CD4-positive, CD25-positive, alpha-beta regulatory T cell (primary cell): ENCODE results near the gene RACGAP1. TPM values are rescaled to one million over a fixed set of nuclear protein-coding genes. Genes with fewer than 3 reads are reported as not detected.

Experiments
- ATAC-seq, 2 donors: fragments of 150-1000 bp; cut with Tn5 transposase; one replicate each; pipeline ENCODE4 v1.10.0; 2021; ENCODE audit warnings: low read depth in 2 of 2, moderate number of reproducible peaks in 2 of 2, moderate library complexity in 1 of 2
- DNase-seq, 3 donors: peaks; one replicate each; pipeline versions ENCODE4 v3.0.0 to v3.0.0-alpha.2; 2012 to 2022; ENCODE audit warnings: mixed read lengths in 1 of 3
- H3K27ac ChIP-seq: one replicate; pipeline ENCODE4 v1.7.0; 2013; ENCODE audit warnings: mild to moderate bottlenecking, low read length; ENCODE audit not compliant: insufficient read depth, poor library complexity, severe bottlenecking
- H3K27me3 ChIP-seq: one replicate; pipeline ENCODE4 v1.7.0; 2013; ENCODE audit warnings: low read length; ENCODE audit not compliant: control insufficient read depth, insufficient read depth
- H3K36me3 ChIP-seq: one replicate; pipeline ENCODE4 v1.7.0; 2013; ENCODE audit warnings: mild to moderate bottlenecking, low read length, moderate library complexity; ENCODE audit not compliant: control insufficient read depth, insufficient read depth
- H3K4me1 ChIP-seq: 2 replicates; pipeline ENCODE4 v1.7.0; 2013; ENCODE audit warnings: mild to moderate bottlenecking, low read length; ENCODE audit not compliant: insufficient read depth, control insufficient read depth, poor library complexity, severe bottlenecking
- H3K4me3 ChIP-seq: one replicate; pipeline ENCODE4 v1.7.0; 2013; ENCODE audit warnings: low read depth, mild to moderate bottlenecking, low read length, moderate library complexity
- H3K9me3 ChIP-seq, 2 experiments: 1 replicate in 1 of 2; 2 replicates in 1 of 2; pipeline ENCODE4 v1.7.0; 2013; ENCODE audit warnings: low read length in 2 of 2, mild to moderate bottlenecking in 1 of 2, moderate library complexity in 1 of 2; ENCODE audit not compliant: control insufficient read depth in 2 of 2
- H3K27ac Mint-ChIP-seq, 3 donors: one replicate each; pipeline ENCODE4 v1.8.0; 2020 to 2022; ENCODE audit warnings: mild to moderate bottlenecking in 3 of 3, mixed read lengths in 3 of 3, moderate library complexity in 2 of 3
- H3K27me3 Mint-ChIP-seq: one replicate; pipeline ENCODE4 v1.8.0; 2022; ENCODE audit warnings: mild to moderate bottlenecking, mixed read lengths
- H3K36me3 Mint-ChIP-seq: one replicate; pipeline ENCODE4 v1.8.0; 2020; ENCODE audit warnings: mixed read lengths
- H3K4me1 Mint-ChIP-seq, 4 donors: one replicate each; pipeline ENCODE4 v1.8.0; 2020 to 2022; ENCODE audit warnings: mixed read lengths in 4 of 4, mild to moderate bottlenecking in 1 of 4
- H3K4me3 Mint-ChIP-seq, 4 donors: one replicate each; pipeline ENCODE4 v1.8.0; 2020 to 2022; ENCODE audit warnings: mild to moderate bottlenecking in 4 of 4, mixed read lengths in 4 of 4, moderate library complexity in 3 of 4
- H3K9me3 Mint-ChIP-seq, 7 donors: one replicate each; pipeline ENCODE4 v1.8.0; 2020 to 2022; ENCODE audit warnings: mixed read lengths in 7 of 7, mild to moderate bottlenecking in 3 of 7, moderate library complexity in 2 of 7
- polyA plus RNA-seq, 4 donors: library from polyadenylated mRNA; unstranded; fragments of 300-500 nt; fragmentation: Illumina TruSeq; gene quantifications; one replicate each; pipeline ENCODE4 v1.2.3, GENCODE V29; 2021
- total RNA-seq: library from RNA; stranded (reverse); gene quantifications from one replicate; pipeline ENCODE4 v1.2.3, GENCODE V29; 2022

Gene RACGAP1
- total and polyA plus RNA-seq, 5 donors from 2014 or later = 17.1 to 22.9 (median 17.4) TPM

DNA sequence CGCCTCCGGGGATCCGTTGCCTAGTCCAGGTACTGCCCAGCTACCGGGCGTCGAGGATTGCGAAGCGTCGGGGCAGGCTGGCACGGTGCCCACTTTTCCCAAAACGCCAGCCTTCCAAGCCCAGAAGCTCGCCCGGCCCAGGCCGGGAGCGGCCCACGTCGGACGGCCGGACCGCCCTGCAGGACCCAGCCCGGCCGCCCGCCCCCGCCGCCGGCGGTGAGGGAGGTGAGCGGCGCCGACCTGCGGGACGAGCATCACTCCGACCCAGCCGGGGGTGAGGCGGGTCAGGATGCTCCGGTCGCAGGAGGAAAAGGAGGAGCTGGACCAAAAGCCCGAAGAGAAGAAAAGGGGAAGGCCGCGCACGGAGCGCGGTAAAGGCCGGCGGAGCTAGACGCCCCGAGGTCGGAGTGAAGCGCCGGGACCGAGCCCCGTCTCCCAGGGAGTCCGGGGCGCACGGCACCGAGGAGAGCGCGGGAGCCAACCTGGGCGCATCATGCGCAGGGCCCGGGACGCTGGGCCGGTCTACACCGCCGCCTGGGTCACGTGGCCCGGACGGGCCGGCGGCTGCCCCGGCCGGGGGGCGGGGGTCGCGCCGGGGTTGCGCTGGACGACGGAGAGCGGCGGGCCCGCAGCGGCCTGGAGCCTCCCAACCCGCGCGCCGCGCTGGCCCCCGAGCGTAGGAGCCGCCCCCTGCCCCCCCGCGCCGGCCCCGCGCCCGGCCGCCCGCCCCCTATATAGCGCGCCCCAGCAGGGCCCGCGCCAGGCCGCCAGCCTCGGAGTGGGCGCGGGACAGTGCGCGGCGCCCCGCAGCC is 64.0 kb downstream of the RACGAP1 start, which contains the start of gene AQP5:
Gene AQP5 (plus strand): TSS at position 762 of the 812 bp plus-strand sequence. CDS start 146 bp downstream, outside the sequence.
- Mint-ChIP-seq H3K36me3 (peaks cover 6% of the 10 kb centered on the region), H3K4me3 (peak within 1 kb of the TSS in 3 of 4 donors; percentile 39 to 72 (median 70)), H3K27me3 (peaks cover 86% of the 10 kb centered on the region), H3K9me3 (peaks cover 0 to 1% (median 0%) of the 10 kb centered on the region in 7 donors), H3K27ac (peak within 1 kb of the TSS in 2 of 3 donors; percentile 38 to 56), H3K4me1 (peaks cover 2 to 18% (median 6%) of the 10 kb centered on the region in 4 donors)
- Histone ChIP-seq H3K27ac (no peak within 1 kb of the TSS), H3K36me3 (no peaks in the 10 kb centered on the region), H3K27me3 (peaks cover 27% of the 10 kb centered on the region), H3K9me3 (no peaks in the 10 kb centered on the region), H3K4me3 (no peak within 1 kb of the TSS), H3K4me1 (peaks cover 8% of the 10 kb centered on the region)
- ATAC-seq (no peak), DNase-seq (no peak)

DNA sequence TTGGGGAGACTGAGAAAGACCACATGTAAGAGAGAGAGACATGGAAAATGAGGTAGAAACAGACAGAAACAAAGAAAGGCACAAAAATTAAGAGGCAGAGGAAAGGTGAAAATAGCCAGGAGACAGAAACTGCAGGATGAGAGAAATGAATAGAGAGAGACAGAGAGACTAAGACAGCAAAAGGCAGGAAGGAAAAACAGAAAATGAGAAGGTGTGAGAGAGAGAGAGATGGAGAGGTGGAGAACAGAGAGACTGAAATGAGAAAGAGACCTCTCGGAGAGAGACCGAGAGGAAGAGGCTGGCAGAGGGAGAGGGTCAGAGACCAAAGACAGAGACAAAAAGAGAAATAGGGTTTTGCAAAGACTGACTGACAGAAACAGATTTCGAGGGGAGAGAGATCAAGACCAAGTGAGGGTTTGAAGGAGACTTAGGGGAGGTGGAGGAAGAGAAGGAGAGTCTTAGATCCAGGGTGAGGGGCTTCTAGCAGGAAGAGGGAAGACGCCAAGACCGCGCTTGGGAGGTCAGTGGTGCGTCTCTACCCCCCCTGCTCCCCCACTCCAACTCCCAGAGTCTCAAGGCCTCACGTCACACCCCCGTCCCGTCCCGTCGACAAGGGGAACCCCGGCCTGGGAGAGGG is 64.7 kb downstream of the RACGAP1 start:
- peaks cover 85% of the 10 kb centered on the region for H3K27me3 Mint-ChIP-seq
- Histone ChIP-seq H3K4me3 (no peak overlapping the region), H3K27ac (no peak overlapping the region), H3K36me3 (no peaks in the 10 kb centered on the region), H3K4me1 (peaks cover 8% of the 10 kb centered on the region), H3K9me3 (no peaks in the 10 kb centered on the region), H3K27me3 (peaks cover 27% of the 10 kb centered on the region)
- H3K36me3 Mint-ChIP-seq = peaks cover 6% of the 10 kb centered on the region
- peaks cover 0 to 18% (median 6%) of the 10 kb centered on the region in 4 donors for H3K4me1 Mint-ChIP-seq
- H3K27ac Mint-ChIP-seq = peak overlapping the region in 1 of 3 donors; percentile 56
- ATAC-seq (no peak), DNase-seq (no peak)
- H3K9me3 Mint-ChIP-seq = peaks cover 0 to 1% (median 0%) of the 10 kb centered on the region in 7 donors
- peak overlapping the region in 3 of 4 donors; percentile 39 to 72 (median 70) for H3K4me3 Mint-ChIP-seq

DNA sequence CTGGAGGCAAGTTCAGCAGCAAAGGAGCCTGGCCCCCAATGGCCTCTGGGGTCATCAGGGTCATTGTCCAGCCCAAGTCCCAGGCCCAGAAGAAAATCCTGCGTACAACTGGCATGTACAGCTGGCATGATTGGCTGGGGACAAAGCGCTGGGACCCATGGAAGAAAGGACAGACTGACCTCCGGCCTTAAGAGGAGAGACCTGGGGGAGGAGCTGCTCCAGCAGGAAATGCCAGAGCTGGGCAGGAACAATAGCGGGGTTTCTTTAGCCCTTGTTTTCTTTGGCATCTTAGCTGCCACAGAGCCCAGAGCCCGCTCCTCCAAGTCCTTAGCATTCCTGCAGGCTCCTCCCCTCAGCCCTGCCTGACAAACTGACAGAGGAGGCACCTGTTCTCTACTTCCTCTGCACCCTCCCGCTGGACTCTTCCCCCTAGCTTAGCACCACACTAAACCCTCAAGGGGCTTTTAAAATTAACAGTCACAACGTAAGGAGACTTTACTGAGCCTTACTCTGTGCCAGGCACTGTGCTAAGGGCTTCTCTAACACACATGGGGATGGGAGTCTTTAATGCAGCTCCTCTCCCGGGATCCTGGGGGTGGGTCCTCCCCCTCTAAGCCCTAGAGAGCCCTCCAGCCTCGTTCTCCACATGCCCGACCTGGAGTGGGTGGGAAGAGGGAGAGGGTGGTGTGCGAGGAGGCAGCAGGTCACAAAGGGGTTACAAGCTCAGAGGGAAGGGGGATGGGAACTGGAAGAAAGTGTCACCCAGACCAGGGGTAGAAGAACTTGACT is 65.4 kb downstream of the RACGAP1 start:
- Mint-ChIP-seq H3K4me3 (peak overlapping the region in 3 of 4 donors; percentile 35 to 72 (median 64)), H3K4me1 (peaks cover 0 to 18% (median 6%) of the 10 kb centered on the region in 4 donors), H3K9me3 (peaks cover 0 to 1% (median 0%) of the 10 kb centered on the region in 7 donors), H3K36me3 (peaks cover 6% of the 10 kb centered on the region), H3K27me3 (peaks cover 79% of the 10 kb centered on the region), H3K27ac (peak overlapping the region in 1 of 3 donors; percentile 5)
- no peak overlapping the region for H3K4me3 ChIP-seq
- H3K27ac ChIP-seq = no peak overlapping the region
- H3K27me3 ChIP-seq = peaks cover 28% of the 10 kb centered on the region
- H3K36me3 ChIP-seq = no peaks in the 10 kb centered on the region
- H3K9me3 ChIP-seq = no peaks in the 10 kb centered on the region
- DNase-seq = no peak
- ATAC-seq = no peak
- H3K4me1 ChIP-seq = peaks cover 8% of the 10 kb centered on the region

DNA sequence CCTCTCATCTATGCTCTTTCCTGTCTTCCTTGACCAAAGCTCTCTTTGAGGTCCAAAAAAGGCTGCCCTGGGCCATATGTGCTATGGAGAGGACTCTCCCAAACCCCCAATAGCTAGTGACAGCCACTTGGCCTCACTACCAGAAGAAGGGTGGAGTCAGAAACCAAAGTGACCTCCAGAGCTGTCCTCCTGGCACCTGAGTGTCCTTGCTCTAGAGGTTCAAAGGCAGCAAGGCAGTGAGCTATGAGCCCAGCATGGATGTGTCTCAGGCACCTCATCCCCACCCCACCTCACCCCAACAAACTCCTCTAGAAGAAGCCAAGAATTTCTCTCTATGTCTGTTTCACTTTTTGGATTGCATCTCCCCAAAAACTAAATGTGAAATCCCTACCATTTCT is 67.7 kb downstream of the RACGAP1 start:
- Mint-ChIP-seq H3K36me3 (peaks cover 6% of the 10 kb centered on the region), H3K27me3 (peaks cover 74% of the 10 kb centered on the region), H3K27ac (no peak overlapping the region), H3K9me3 (peaks cover 0 to 2% (median 0%) of the 10 kb centered on the region in 7 donors), H3K4me3 (no peak overlapping the region), H3K4me1 (peaks cover 0 to 17% (median 6%) of the 10 kb centered on the region in 4 donors)
- H3K27ac ChIP-seq = no peak overlapping the region
- ATAC-seq (no peak), DNase-seq (no peak)
- peaks cover 8% of the 10 kb centered on the region for H3K4me1 ChIP-seq
- no peaks in the 10 kb centered on the region for H3K9me3 ChIP-seq
- peaks cover 33% of the 10 kb centered on the region for H3K27me3 ChIP-seq
- H3K4me3 ChIP-seq = no peak overlapping the region
- no peaks in the 10 kb centered on the region for H3K36me3 ChIP-seq

DNA sequence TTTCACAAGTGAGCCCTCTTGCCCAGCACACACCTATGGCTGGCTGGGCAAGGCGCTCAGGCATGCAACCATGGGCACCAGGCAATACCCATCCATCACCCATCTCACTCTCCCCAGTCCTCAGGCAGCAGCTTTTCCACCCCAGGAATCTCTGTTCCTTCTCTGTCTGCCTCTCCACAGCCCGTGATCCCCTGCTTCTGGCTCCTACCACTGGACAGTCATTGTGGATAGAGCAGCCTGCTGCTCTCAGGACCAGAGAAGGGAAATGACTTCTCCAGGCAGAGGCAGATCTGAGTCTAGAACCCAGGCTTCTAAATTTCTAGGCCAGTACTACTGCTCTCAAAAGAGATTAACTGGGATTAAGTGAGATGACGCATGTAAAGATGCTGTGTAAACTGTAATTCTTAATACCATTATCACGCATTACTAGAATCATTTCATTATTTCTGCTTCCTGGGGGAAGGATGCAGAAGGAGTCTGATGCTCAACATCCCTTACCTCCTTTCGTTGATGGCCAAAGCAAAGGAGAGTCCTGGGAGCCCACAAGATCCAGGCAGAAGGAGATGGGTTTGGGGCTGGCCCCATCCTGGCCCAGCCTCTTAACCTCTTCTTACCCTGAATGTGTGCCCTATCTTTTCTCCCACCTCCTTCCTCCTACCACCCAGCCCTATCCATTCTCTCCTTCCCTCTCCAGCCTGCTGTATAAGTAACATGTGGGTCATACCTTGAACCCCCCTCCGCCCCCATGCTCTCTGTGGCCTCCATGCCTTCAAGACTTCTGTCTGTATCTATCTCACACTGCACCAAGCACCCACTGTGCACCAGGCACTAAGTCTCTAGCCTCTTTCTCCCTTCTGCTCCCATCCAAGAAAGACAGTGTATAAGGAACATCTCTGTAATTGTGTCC is 68.4 kb downstream of the RACGAP1 start:
- peaks cover 0 to 13% (median 6%) of the 10 kb centered on the region in 4 donors for H3K4me1 Mint-ChIP-seq
- Histone ChIP-seq H3K27me3 (peaks cover 33% of the 10 kb centered on the region), H3K36me3 (no peaks in the 10 kb centered on the region), H3K4me3 (no peak overlapping the region), H3K9me3 (no peaks in the 10 kb centered on the region), H3K27ac (no peak overlapping the region), H3K4me1 (peaks cover 8% of the 10 kb centered on the region)
- DNase-seq (no peak), ATAC-seq (no peak)
- H3K4me3 Mint-ChIP-seq = no peak overlapping the region
- H3K9me3 Mint-ChIP-seq = peaks cover 0 to 2% (median 0%) of the 10 kb centered on the region in 7 donors
- H3K36me3 Mint-ChIP-seq = peaks cover 6% of the 10 kb centered on the region
- peaks cover 68% of the 10 kb centered on the region for H3K27me3 Mint-ChIP-seq
- H3K27ac Mint-ChIP-seq = no peak overlapping the region

DNA sequence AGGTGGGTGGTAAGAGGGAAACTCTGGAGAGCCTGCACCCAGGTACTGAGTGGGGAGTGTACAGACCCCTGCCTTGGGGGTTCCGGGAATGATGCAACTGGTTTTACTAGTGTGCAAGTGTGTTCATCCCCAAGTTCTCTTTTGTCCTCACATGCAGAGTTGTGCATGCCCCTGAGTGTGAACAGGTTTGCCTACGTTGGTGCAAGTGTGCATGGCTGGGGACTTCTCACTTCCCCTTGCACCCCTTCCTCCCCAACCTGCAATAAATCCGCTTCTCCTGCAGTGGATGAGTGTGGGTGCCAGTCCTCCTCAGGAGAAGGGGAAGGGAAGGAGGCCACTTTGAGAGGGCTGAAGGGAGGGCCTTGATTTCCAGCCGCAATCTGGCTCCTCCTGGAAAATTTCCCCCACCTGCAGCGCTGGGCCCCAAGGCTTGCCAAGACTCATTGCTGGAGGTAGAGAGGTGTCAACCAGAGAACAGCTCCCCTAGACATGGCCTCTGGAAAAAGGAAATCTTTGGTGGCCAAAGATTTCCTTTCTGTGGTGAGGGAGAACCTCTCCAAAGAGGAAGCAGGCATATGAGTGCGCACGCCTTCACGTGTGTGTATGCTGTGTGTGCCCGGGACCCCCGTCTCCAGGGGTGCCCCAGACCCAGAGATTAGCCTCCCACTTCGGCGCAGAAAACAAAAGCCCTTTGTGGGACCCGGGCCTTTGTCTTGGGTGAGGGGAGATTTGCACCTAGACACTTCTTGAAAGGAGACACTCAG is 69.2 kb downstream of the RACGAP1 start:
- H3K27me3 ChIP-seq = peaks cover 33% of the 10 kb centered on the region

More for the DNA sequence above, 69.2 kb downstream of the RACGAP1 start:
- H3K9me3 Mint-ChIP-seq = peaks cover 0 to 2% (median 0%) of the 10 kb centered on the region in 7 donors
- H3K27me3 Mint-ChIP-seq = peaks cover 68% of the 10 kb centered on the region
- peaks cover 6% of the 10 kb centered on the region for H3K36me3 Mint-ChIP-seq
- no peak for DNase-seq
- no peak overlapping the region for H3K27ac Mint-ChIP-seq
- peaks cover 4% of the 10 kb centered on the region for H3K4me1 ChIP-seq
- H3K4me3 Mint-ChIP-seq = peak overlapping the region in 1 of 4 donors; percentile 13
- no peaks in the 10 kb centered on the region for H3K9me3 ChIP-seq
- no peak overlapping the region for H3K27ac ChIP-seq
- no peak for ATAC-seq
- no peaks in the 10 kb centered on the region for H3K36me3 ChIP-seq
- H3K4me1 Mint-ChIP-seq = peaks cover 0 to 13% (median 6%) of the 10 kb centered on the region in 4 donors
- H3K4me3 ChIP-seq = no peak overlapping the region
